Measurements from ENCODE around the gene HDDC2. TPM values are rescaled to one million over a fixed set of nuclear protein-coding genes. Genes with fewer than 3 reads are reported as not detected.

Gene HDDC2
- total RNA-seq, 6 experiments from 2014 or later: 50.0 to 59.3 (median 57.8) TPM

DNA sequence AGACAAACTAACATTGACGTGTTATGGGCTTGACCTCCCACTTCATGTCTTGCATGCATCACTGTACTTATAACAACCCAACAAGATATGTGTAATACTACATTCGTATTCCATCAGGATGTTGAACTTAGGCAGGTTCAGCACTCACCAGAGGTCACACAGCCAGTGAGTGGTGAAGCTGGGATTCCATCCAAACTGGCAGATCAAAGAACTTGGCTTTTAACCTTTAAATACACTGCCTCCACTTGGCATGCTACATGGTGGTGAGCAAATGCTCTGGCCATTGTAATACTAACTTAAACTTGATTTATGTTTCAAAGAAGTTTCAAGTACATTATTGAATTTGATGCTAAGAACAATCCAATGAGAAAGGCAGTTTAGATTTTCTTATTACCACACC, 10.7 kb upstream of the HDDC2 start:
- no peak overlapping the region for H3K27ac Mint-ChIP-seq
- H3K4me3 Mint-ChIP-seq: no peak overlapping the region
- no peaks in the 10 kb centered on the region for H3K36me3 Mint-ChIP-seq (ENCODE audit: low read depth)
- DNase-seq: no peak
- H3K27me3 Mint-ChIP-seq (ENCODE audit: insufficient read depth): peaks cover 3% of the 10 kb centered on the region
- no peaks in the 10 kb centered on the region for H3K9me3 Mint-ChIP-seq
- H3K4me1 Mint-ChIP-seq (ENCODE audit: low read depth): peaks cover 9% of the 10 kb centered on the region
- TF ChIP-seq, protein P1, sequence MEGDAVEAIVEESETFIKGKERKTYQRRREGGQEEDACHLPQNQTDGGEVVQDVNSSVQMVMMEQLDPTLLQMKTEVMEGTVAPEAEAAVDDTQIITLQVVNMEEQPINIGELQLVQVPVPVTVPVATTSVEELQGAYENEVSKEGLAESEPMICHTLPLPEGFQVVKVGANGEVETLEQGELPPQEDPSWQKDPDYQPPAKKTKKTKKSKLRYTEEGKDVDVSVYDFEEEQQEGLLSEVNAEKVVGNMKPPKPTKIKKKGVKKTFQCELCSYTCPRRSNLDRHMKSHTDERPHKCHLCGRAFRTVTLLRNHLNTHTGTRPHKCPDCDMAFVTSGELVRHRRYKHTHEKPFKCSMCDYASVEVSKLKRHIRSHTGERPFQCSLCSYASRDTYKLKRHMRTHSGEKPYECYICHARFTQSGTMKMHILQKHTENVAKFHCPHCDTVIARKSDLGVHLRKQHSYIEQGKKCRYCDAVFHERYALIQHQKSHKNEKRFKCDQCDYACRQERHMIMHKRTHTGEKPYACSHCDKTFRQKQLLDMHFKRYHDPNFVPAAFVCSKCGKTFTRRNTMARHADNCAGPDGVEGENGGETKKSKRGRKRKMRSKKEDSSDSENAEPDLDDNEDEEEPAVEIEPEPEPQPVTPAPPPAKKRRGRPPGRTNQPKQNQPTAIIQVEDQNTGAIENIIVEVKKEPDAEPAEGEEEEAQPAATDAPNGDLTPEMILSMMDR (IDR thresholded peaks at IDR 0.05): no peak

DNA sequence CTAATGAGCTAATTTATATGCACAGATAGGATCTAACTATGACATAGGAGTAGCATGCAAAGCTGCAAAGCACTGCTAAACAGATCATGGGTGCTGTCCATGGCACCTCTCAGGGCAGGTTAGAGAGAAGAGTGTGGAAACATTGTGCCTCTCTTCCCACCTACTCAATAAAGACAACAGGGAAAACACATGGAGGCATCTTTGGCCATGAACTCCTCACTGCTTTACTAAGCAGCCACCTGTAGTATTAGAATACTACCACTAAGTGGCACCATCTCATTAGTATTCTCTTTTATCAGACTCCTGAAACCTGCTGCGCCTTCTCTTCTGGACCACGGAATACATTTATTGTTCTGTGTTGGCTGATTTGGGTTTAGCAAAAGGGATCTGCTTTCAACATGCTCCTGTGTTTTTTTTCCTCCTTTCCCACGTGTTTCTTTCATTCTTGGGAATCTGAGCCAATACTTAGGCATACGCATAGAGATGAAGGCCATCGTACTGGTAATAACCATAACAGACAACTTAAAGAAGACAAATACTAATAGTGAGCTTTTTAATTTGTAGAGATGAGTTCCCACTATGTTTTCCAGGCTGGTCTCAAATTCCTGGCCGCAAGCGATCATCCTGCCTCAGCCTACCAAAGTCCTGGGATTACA, 9.4 kb upstream of the HDDC2 start:
- TF ChIP-seq, protein P1 (IDR thresholded peaks at IDR 0.05): peak; percentile 87
- no peaks in the 10 kb centered on the region for H3K36me3 Mint-ChIP-seq (ENCODE audit: low read depth)
- peak; percentile 62 for DNase-seq
- peaks cover 17% of the 10 kb centered on the region for H3K4me1 Mint-ChIP-seq (ENCODE audit: low read depth)
- H3K27ac Mint-ChIP-seq: no peak overlapping the region
- H3K9me3 Mint-ChIP-seq: no peaks in the 10 kb centered on the region
- H3K4me3 Mint-ChIP-seq: no peak overlapping the region
- H3K27me3 Mint-ChIP-seq (ENCODE audit: insufficient read depth): peaks cover 4% of the 10 kb centered on the region

DNA sequence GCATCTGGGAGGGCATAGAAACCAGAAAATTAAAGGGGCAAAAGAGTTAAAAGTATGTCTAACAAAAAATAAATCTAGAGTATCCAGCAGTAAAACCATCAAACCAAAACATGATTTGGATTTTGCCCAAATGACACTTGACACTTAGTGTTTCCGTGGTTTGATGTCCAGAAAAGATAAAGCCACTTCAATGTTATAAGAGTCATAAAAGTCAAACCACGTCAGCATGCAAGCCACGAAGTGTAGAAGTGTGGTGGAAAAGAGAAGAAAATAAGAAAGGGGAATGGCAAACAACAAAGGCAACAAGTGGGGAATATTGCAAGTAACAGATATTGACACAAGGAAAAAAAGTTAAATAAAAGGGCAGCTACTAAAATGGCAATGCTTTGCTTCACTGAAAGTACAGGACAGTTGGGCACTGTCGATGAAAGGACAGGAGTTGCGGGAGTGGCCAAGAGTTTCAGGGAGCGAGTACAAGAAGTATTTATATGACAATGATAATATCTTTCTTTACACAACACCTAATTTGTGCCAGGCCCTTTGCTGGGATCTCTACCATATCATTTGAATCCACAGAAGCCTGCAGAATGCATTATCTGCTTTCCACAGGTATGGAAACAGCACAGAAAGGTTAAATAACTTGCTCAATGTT, 6.3 kb upstream of the HDDC2 start:
- DNase-seq: peak; percentile 15
- Mint-ChIP-seq H3K9me3 (peaks cover 3% of the 10 kb centered on the region; the same call in 1 of the 2 replicates), H3K36me3 (ENCODE audit: low read depth) (peaks cover 8% of the 10 kb centered on the region; the same call in 1 of the 2 replicates), H3K4me3 (no peak overlapping the region), H3K27me3 (ENCODE audit: insufficient read depth) (peaks cover 5% of the 10 kb centered on the region), H3K4me1 (ENCODE audit: low read depth) (peaks cover 22% of the 10 kb centered on the region), H3K27ac (no peak overlapping the region)
- TF ChIP-seq, protein P1 (IDR thresholded peaks at IDR 0.05): no peak

DNA sequence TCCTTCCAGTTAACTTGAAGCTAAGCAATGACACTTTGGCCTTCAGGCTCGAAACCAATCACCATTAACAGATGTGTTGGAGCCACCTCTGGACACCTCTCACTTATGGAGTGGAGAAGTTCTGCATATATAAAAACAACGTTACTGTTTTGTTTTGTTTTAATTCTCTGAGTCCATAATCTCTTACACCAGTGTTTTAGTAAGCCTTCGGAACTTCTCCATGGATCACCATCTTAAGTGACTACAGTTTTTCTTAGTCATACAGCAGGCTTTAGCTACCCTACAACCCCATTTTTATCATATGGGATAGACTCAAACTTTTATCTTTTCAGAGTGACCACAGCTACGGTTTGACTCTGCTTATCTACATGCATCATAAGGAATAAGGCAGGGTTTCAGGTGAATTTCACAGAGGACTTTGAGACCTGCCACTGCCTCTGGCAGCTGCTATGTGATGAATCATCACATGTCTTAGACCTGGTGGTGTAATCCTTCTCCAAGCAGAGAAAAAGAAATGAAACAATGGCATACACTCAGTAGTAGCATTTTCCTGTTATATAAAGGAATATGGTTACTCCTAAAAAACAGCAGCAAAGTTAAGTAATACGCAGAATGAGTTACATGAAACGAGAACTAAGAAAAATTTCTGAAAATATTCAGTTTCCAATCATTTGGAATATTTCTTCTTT, 5.5 kb upstream of the HDDC2 start:
- DNase-seq: peak; percentile 9
- H3K27ac Mint-ChIP-seq: no peak overlapping the region
- H3K27me3 Mint-ChIP-seq (ENCODE audit: insufficient read depth): peaks cover 5% of the 10 kb centered on the region
- no peak overlapping the region for H3K4me3 Mint-ChIP-seq
- H3K36me3 Mint-ChIP-seq (ENCODE audit: low read depth): peaks cover 8% of the 10 kb centered on the region; the same call in 1 of the 2 replicates
- H3K9me3 Mint-ChIP-seq: peaks cover 3% of the 10 kb centered on the region; the same call in 1 of the 2 replicates
- TF ChIP-seq, protein P1 (IDR thresholded peaks at IDR 0.05): no peak
- peaks cover 30% of the 10 kb centered on the region for H3K4me1 Mint-ChIP-seq (ENCODE audit: low read depth)

DNA sequence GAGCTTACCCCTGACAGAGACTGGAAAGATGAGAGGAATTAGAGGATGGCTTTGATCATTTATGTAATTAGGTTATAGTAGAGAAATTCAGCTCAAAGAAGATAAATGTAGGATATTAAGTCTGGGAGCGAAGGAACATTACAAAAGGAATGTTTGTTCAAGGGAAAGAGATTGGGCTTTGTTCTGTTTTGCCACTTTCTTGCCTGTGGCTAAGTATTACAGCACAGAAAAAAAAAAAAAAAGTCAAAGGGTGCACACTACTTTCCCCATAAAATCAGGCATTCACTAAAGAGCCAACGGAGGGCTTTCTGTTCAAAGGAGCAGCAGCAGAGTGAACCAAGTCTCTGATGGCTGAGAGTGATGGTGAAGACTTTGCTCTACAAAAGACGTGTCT, 5.0 kb upstream of the HDDC2 start:
- H3K27ac Mint-ChIP-seq: no peak overlapping the region
- TF ChIP-seq, protein P1 (IDR thresholded peaks at IDR 0.05): no peak
- no peak overlapping the region for H3K4me3 Mint-ChIP-seq
- H3K9me3 Mint-ChIP-seq: peaks cover 3% of the 10 kb centered on the region; the same call in 1 of the 2 replicates
- peaks cover 8% of the 10 kb centered on the region; the same call in 1 of the 2 replicates for H3K36me3 Mint-ChIP-seq (ENCODE audit: low read depth)
- DNase-seq: no peak
- H3K4me1 Mint-ChIP-seq (ENCODE audit: low read depth): peaks cover 33% of the 10 kb centered on the region
- peaks cover 5% of the 10 kb centered on the region for H3K27me3 Mint-ChIP-seq (ENCODE audit: insufficient read depth)

Measured in HFFc6 (cell line).